AG10803 (cell line): Measurements from ENCODE around the gene NPM1.
"Not testable (repeated sequence)": the region's sequence is repeated elsewhere in the genome, so short reads cannot be mapped to it uniquely, and the experiment has no call there.

ENCODE experiments used
- DNase-seq: peaks from one replicate; pipeline ENCODE4 v3.0.0; 2010; ENCODE audit warnings: low read depth
- H3K4me3 ChIP-seq: 2 replicates; pipeline ENCODE4 v1.5.1; 2011; ENCODE audit warnings: mild to moderate bottlenecking, low read length, control low read depth
- CTCF ChIP-seq: conservative IDR thresholded peaks from 2 replicates; pipeline ENCODE4 v1.5.1; 2011; ENCODE audit warnings: mild to moderate bottlenecking, low read length, control low read depth, inconsistent platforms

The NPM1 gene

GRCh38 chr5:171397190-171397589, 9.5 kb downstream of the NPM1 start:
- no peak for TF ChIP-seq CTCF
- H3K4me3 ChIP-seq: no peak overlapping the region
- no peak for DNase-seq

- no peak for DNase-seq
- no peak overlapping the region for H3K4me3 ChIP-seq
- no peak for TF ChIP-seq CTCF
These were observed 9.9 kb downstream of the NPM1 start for GRCh38 chr5:171397599-171397998.

- H3K4me3 ChIP-seq, DNase-seq: not testable (repeated sequence)
These were observed 11.0 kb downstream of the NPM1 start for GRCh38 chr5:171398660-171399059.

- no peak overlapping the region for H3K4me3 ChIP-seq
- no peak for TF ChIP-seq CTCF
- no peak for DNase-seq
These were observed 12.5 kb downstream of the NPM1 start for GRCh38 chr5:171400169-171400568.

GRCh38 chr5:171401167-171401947, 13.7 kb downstream of the NPM1 start:
- H3K4me3 ChIP-seq: no peak overlapping the region
- no peak for TF ChIP-seq CTCF
- DNase-seq: no peak

- DNase-seq, H3K4me3 ChIP-seq: not testable (repeated sequence)
These were observed 15.1 kb downstream of the NPM1 start for GRCh38 chr5:171402751-171403150.

GRCh38 chr5:171405615-171406014, 18.0 kb downstream of the NPM1 start:
- peak; percentile 42 for DNase-seq
- TF ChIP-seq CTCF: peak; percentile 60
- no peak overlapping the region for H3K4me3 ChIP-seq

- no peak overlapping the region for H3K4me3 ChIP-seq
- no peak for TF ChIP-seq CTCF
- DNase-seq: no peak
These were observed 19.6 kb downstream of the NPM1 start for GRCh38 chr5:171407234-171407633.
